Fibroblast of the aortic adventitia (primary cell): ENCODE measurements around the gene DAPK1. TPM values are rescaled to one million over a fixed set of nuclear protein-coding genes. Genes with fewer than 3 reads are reported as not detected.

Experiments used
- DNase-seq: peaks from one replicate; pipeline ENCODE4 v3.0.0-alpha.2; 2010; ENCODE audit warnings: low read depth
- H3K4me3 ChIP-seq: 2 replicates; pipeline ENCODE4 v1.5.1; 2011; ENCODE audit warnings: low read depth, mild to moderate bottlenecking, control low read depth, low read length, moderate library complexity
- total RNA-seq: library from RNA; depleted of rRNA; stranded (reverse); fragments of >200 nt; gene quantifications from 2 replicates; pipeline ENCODE4 v1.2.3, GENCODE V29; 2012; ENCODE audit warnings: low replicate concordance
- TF ChIP-seq, protein P1 (sequence below): IDR thresholded peaks from 2 replicates; pipeline ENCODE4 v1.5.1; 2011; ENCODE audit warnings: mild to moderate bottlenecking, low read length, control low read depth, inconsistent platforms; ENCODE audit not compliant: insufficient read depth

Gene DAPK1
- total RNA-seq, 1 donor: 30.9 TPM

DNA sequence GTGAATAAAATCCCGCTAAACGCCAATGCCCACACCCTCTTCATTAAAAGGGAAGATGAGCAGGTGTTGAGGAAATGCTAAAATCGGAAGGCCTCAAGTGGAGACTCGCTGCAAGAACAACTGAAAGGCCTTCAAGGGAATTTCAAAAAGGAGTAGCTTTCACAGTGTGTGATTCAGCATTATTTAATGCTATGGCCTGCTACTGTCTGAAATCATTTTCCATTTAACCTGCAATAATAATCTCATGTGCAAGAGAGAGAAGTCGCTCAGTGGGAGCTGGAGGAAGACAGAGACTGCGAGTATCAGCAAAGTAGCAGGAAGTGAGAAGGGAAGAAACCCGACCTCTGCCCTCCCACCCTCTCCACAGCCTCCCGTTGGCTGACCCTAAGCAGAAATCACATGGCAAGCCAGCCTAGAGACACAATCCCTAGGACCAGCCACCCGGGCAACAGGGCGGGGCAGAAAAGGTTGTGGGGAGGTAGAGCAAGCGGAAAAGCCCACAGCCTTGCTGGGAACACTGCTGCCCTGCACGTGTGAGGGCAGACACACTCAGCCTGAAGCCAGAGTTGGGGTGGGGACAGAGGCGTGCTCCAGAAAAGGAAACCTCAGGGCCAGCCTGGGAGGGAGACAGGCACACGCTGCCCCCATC is 188.3 kb downstream of the DAPK1 start:
- DNase-seq: no peak
- TF ChIP-seq, protein P1, sequence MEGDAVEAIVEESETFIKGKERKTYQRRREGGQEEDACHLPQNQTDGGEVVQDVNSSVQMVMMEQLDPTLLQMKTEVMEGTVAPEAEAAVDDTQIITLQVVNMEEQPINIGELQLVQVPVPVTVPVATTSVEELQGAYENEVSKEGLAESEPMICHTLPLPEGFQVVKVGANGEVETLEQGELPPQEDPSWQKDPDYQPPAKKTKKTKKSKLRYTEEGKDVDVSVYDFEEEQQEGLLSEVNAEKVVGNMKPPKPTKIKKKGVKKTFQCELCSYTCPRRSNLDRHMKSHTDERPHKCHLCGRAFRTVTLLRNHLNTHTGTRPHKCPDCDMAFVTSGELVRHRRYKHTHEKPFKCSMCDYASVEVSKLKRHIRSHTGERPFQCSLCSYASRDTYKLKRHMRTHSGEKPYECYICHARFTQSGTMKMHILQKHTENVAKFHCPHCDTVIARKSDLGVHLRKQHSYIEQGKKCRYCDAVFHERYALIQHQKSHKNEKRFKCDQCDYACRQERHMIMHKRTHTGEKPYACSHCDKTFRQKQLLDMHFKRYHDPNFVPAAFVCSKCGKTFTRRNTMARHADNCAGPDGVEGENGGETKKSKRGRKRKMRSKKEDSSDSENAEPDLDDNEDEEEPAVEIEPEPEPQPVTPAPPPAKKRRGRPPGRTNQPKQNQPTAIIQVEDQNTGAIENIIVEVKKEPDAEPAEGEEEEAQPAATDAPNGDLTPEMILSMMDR: no peak
- no peak overlapping the region for H3K4me3 ChIP-seq

DNA sequence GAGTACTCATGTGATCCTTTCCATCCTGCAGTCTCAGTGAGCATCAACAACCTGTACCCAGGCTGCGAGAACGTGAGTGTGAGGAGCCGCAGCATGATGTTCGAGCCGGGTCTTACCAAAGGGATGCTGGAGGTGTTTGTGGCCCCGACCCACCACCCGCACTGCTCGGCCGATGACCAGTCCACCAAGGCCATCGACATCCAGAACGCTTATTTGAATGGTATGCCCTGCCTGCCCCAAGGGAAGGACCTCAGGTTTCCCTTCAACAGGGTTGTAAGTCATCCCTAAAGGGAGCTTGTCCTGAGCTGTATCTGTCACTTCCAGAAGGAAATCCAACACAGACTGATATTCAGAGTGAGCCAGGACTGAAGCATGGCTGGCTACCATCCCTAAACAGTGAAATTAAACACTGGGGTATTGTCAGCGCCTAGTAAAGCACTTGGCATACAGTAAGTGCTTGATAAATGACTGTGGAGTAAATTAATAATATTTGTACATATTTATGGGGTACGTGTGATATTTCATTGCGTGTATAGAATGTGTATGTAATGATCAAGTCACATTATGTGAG is 188.9 kb downstream of the DAPK1 start:
- TF ChIP-seq, protein P1: no peak
- no peak for DNase-seq
- H3K4me3 ChIP-seq: no peak overlapping the region

DNA sequence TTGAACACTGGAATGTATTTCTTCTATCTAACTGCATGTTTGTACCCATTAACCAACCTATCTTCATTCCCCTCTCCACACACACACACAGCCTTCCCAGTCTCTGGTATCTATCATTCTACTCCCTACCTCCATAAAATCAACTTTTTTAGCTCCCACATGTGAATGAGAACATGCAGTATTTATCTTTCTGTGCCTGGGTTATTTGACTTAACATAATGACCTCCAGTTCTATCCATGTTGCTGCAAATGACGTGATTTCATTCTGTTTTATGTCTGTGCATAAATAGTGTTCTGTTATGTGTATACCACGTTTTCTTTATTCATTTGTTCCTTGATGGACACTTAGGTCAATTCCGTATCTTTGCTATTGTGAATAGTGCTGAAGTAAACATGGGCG is 189.5 kb downstream of the DAPK1 start:
- H3K4me3 ChIP-seq: no peak overlapping the region
- TF ChIP-seq, protein P1: no peak
- DNase-seq: no peak

DNA sequence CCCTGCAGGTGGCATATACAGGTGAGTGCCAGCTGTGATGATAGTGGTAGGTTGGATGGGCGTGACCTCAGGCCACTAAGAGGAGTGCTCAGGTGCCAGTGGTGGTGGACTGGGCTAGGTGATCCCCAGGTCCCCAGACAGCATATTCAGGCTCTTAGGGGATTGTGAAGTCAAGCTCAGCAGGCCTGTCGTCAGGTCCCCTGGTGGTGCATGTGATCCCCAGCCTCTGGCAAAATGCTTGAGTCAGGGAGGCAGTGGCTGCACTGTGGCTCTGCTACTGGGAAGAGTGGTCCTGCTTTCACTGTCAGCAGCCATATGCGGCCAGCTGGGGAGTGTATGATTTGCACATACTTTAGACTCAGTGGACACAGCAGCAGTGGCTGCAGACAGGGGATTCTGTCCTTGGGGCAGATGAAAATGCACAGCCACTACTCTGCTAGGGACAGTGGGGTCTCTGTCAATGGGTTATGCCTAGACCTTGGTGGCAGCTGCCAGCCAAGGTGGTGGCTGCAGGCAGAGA is 196.6 kb downstream of the DAPK1 start:
- DNase-seq: no peak
- H3K4me3 ChIP-seq: no peak overlapping the region
- TF ChIP-seq, protein P1: no peak

DNA sequence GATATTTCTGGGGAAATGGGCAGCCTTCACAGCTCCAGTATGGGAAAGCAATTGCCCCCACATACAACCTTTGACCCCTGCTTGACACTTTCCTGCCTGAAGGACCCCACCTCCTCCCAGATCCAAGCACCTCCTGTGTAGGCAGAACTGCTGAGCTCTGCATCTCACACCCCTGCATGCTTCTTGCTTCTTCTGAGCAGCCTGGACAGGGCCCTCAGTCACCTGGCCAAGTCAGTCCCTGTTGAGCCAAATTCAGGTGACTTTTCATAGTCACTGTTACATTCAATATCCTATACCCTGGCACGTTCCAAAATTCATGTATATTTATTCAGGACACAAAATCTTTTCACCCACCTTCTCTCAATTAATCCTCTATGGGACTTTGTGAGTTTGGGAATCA is 197.9 kb downstream of the DAPK1 start:
- no peak for DNase-seq
- no peak overlapping the region for H3K4me3 ChIP-seq
- TF ChIP-seq, protein P1: no peak

DNA sequence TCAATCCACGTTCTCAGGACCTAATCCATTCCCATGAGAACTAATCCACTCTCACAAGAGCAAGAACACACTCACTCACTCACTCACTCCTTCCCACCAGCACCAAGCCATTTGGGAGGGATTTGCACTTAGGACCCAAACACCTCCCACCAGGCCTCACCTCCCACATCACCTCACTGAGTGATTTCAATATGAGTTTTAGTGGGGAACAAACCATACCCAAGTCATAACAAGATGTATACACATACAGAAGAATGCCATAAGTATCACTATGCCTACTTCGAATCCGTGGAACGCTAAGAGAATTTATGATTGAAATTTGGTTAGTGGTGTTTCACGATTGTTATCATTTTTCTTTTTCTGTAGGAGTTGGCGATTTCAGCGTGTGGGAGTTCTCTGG is 199.0 kb downstream of the DAPK1 start:
- DNase-seq: no peak
- TF ChIP-seq, protein P1: no peak
- no peak overlapping the region for H3K4me3 ChIP-seq
